Liver (tissue), 3 donors: ENCODE results near the gene TOX4.
A peak's percentile ranks its signal among the peaks of the same experiment; 100 is the strongest.

ENCODE experiments used
- EGR1 ChIP-seq, 2 donors: IDR thresholded peaks; 2 replicates each; pipeline ENCODE4 v1.6.1; 2016 to 2018; ENCODE audit warnings: antibody characterized with exemption in 2 of 2, low read depth in 2 of 2
- FOXA1 ChIP-seq: IDR thresholded peaks from 2 replicates; pipeline ENCODE4 v1.6.1; 2016; ENCODE audit warnings: antibody characterized with exemption
- RAD21 ChIP-seq, 2 donors: IDR thresholded peaks; 2 replicates each; pipeline ENCODE4 v1.6.1; 2016; ENCODE audit warnings: antibody characterized with exemption in 2 of 2, mild to moderate bottlenecking in 2 of 2
- TF ChIP-seq, protein P1 (sequence below): fragments of 150-350 bp; IDR thresholded peaks from 2 replicates; pipeline ENCODE4 v1.5.1; 2017; ENCODE audit warnings: improper control_type of control experiment, low read depth, low read length; ENCODE audit not compliant: missing input control
- TF ChIP-seq, protein P2 (sequence below): IDR thresholded peaks from 2 replicates; pipeline ENCODE4 v1.6.1; 2016; ENCODE audit warnings: antibody characterized with exemption, mild to moderate bottlenecking
- TF ChIP-seq, protein P3 (sequence below): IDR thresholded peaks from 2 replicates; pipeline ENCODE4 v1.6.1; 2016; ENCODE audit warnings: antibody characterized with exemption
- donor health status: healthy.
- donor health status: healthy.

DNA sequence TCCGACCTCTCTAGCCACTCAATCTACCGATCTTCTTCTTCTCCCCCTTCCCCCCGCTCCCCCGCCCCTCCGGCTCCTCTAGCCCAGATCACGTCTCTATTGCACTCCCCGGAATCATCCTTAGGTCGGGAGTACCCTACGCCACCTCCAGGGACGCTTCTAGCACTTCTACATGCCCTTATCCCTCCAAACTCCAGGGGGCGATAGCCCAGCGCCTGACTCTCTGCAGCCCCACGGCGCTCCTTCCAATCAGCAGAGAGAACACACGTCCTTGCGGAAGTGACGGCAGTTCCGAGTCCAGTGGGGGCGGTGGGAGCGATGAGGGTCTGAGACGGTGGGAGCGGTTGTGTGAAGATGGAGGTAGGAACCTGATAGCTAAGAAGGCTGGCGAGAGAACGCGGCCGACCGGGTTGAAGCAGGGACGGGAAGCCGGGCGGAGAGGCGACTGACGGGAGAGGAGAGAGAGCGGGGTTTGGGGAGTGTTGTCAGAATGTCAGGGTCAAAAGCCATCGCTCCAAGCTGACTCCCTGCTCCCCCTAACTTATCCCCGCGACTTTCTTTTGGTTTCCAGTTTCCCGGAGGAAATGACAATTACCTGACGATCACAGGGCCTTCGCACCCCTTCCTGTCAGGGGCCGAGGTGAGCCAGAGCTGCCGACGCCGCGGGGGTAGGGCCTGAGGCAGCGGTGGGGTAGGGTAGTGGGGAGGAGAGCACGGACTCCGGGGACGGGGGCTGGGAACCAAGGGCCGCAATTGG is at the start of gene TOX4, which contains the start of gene RAB2B:
- TF ChIP-seq, protein P1, sequence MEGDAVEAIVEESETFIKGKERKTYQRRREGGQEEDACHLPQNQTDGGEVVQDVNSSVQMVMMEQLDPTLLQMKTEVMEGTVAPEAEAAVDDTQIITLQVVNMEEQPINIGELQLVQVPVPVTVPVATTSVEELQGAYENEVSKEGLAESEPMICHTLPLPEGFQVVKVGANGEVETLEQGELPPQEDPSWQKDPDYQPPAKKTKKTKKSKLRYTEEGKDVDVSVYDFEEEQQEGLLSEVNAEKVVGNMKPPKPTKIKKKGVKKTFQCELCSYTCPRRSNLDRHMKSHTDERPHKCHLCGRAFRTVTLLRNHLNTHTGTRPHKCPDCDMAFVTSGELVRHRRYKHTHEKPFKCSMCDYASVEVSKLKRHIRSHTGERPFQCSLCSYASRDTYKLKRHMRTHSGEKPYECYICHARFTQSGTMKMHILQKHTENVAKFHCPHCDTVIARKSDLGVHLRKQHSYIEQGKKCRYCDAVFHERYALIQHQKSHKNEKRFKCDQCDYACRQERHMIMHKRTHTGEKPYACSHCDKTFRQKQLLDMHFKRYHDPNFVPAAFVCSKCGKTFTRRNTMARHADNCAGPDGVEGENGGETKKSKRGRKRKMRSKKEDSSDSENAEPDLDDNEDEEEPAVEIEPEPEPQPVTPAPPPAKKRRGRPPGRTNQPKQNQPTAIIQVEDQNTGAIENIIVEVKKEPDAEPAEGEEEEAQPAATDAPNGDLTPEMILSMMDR, result peak; percentile 100
- TF ChIP-seq, protein P2, sequence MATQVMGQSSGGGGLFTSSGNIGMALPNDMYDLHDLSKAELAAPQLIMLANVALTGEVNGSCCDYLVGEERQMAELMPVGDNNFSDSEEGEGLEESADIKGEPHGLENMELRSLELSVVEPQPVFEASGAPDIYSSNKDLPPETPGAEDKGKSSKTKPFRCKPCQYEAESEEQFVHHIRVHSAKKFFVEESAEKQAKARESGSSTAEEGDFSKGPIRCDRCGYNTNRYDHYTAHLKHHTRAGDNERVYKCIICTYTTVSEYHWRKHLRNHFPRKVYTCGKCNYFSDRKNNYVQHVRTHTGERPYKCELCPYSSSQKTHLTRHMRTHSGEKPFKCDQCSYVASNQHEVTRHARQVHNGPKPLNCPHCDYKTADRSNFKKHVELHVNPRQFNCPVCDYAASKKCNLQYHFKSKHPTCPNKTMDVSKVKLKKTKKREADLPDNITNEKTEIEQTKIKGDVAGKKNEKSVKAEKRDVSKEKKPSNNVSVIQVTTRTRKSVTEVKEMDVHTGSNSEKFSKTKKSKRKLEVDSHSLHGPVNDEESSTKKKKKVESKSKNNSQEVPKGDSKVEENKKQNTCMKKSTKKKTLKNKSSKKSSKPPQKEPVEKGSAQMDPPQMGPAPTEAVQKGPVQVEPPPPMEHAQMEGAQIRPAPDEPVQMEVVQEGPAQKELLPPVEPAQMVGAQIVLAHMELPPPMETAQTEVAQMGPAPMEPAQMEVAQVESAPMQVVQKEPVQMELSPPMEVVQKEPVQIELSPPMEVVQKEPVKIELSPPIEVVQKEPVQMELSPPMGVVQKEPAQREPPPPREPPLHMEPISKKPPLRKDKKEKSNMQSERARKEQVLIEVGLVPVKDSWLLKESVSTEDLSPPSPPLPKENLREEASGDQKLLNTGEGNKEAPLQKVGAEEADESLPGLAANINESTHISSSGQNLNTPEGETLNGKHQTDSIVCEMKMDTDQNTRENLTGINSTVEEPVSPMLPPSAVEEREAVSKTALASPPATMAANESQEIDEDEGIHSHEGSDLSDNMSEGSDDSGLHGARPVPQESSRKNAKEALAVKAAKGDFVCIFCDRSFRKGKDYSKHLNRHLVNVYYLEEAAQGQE, result peak; percentile 22
- TF ChIP-seq, protein P3, sequence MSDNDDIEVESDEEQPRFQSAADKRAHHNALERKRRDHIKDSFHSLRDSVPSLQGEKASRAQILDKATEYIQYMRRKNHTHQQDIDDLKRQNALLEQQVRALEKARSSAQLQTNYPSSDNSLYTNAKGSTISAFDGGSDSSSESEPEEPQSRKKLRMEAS, result peak; percentile 65
- TF ChIP-seq FOXA1 (peak; percentile 57), RAD21 (IDR thresholded peaks at IDR 0.05) (peak; percentile 65 to 79), EGR1 (IDR thresholded peaks at IDR 0.05; ENCODE audit: low read depth in 2 of 2) (peak; percentile 41 to 62)
